ENCODE measurements around the gene NOL4L. TPM values are rescaled to one million over a fixed set of nuclear protein-coding genes. Genes with fewer than 3 reads are reported as not detected.

The NOL4L gene
- total RNA-seq, 1 experiment from 2014 or later, result 31.7 TPM

DNA sequence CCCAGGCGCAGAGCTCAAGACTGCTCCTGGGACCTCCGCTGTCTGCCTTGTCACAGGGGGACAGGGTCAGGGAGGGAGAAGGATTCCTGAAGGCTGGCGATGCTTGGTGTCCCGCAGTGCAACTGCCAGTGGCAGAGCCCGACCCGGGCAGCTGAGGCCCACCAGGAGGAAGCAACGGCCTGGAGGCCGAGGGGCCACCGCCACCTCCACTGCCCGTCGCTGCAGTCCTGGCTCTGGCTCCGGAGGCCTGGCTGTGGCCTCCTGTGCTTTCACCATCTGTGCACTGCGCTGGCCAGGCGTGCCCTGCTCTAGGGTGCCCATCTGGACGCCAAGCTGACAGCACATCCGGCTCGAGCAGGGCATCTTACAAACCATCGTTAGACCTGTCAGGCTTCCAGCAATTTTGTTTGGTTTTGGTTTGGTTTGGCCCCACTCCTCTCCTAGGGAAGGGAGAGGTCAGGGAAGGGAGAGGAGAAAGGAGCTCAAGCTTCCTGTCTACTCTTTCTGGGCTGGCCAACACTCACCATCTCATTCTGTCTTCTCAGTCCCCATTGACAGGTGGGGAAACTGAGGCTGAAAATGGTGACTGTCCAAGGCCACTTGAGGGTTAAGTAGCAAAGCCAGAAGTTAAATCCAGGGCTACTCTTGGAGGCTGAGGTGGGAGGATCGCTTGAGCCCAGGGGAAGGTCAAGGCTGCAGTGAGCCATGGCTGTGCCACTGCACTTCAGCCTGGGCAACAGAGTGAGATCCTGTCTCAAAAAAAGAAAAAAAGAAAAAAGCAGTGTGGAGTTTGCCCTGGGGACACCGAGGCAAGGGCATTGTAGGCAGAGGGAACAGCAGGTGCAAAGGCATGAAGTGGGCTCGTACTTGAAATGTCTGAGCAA is 37.7 kb upstream of the NOL4L start:
- no peak overlapping the region for H4K8ac ChIP-seq (replicated peaks; ENCODE audit: insufficient read length, low read depth, low read length)
- no peaks in the 10 kb centered on the region for H3K23me2 ChIP-seq (ENCODE audit: insufficient read length, low read depth, low read length, poor library complexity, severe bottlenecking)
- no CpG with 5 or more reads among the region's 21 CpGs for WGBS (ENCODE audit: extremely low coverage, insufficient read length, low lambda C conversion rate)
- DNase-seq, result no peak
- no peaks in the 10 kb centered on the region for H3K79me2 ChIP-seq (ENCODE audit: insufficient read depth, low read length)
- no peak overlapping the region for H2BK12ac ChIP-seq (ENCODE audit: insufficient read length, low read depth, low read length)
- no peaks in the 10 kb centered on the region for H3K79me1 ChIP-seq (ENCODE audit: insufficient read depth, low read depth, low read length, poor library complexity, severe bottlenecking)
- no peak overlapping the region for H2BK15ac ChIP-seq (ENCODE audit: low read depth, low read length)
- no peaks in the 10 kb centered on the region for H3K27me3 ChIP-seq (ENCODE audit: insufficient read depth, low read length)
- no peak overlapping the region for H3K9ac ChIP-seq (ENCODE audit: extremely low read depth, insufficient read length, low read length)
- H3K4me3 Mint-ChIP-seq, result no peak overlapping the region
- no peak for TF ChIP-seq CTCF (conservative IDR thresholded peaks at IDR 0.05)
- peaks cover 17 to 39% of the 10 kb centered on the region in 2 experiments for H3K4me1 Mint-ChIP-seq
- no peak overlapping the region for H2BK20ac ChIP-seq (ENCODE audit: low read depth, low read length, poor library complexity, severe bottlenecking)
- no peaks in the 10 kb centered on the region; a peak in 2 of 5 replicates for H3K9me3 Mint-ChIP-seq
- no peak overlapping the region for H4K91ac ChIP-seq (ENCODE audit: insufficient read length, low read depth, low read length)
- H3K14ac ChIP-seq (ENCODE audit: insufficient read depth, low read length), result no peak overlapping the region; the same call in 1 of the 2 replicates
- no peak overlapping the region for H3K4ac ChIP-seq (ENCODE audit: low read depth, low read length)
- no peak overlapping the region for H3T11ph ChIP-seq (ENCODE audit: low read length)
- H3K27ac ChIP-seq (ENCODE audit: insufficient read length, low read depth, low read length), result no peak overlapping the region
- no peak overlapping the region for H4K5ac ChIP-seq (ENCODE audit: insufficient read length, low read depth, low read length)
- H3K56ac ChIP-seq (ENCODE audit: insufficient read length, low read depth, low read length), result no peak overlapping the region
- H2AFZ ChIP-seq (ENCODE audit: low read length), result no peak overlapping the region
- no peak overlapping the region for H2AK5ac ChIP-seq (ENCODE audit: insufficient read length, low read length)
- no peak overlapping the region for H2BK120ac ChIP-seq (ENCODE audit: low read depth, low read length, poor library complexity, severe bottlenecking)
- no peaks in the 10 kb centered on the region for H3K4me1 ChIP-seq (ENCODE audit: insufficient read depth, low read length)
- no peaks in the 10 kb centered on the region for H3K9me3 ChIP-seq (ENCODE audit: control insufficient read depth, low read depth, low read length)
- no peaks in the 10 kb centered on the region for H4K20me1 ChIP-seq (ENCODE audit: control insufficient read depth, insufficient read depth, insufficient read length)
- H3K18ac ChIP-seq (ENCODE audit: insufficient read length, low read depth, low read length), result no peak overlapping the region
- no peak overlapping the region for H3K4me2 ChIP-seq (ENCODE audit: insufficient read depth, insufficient read length, low read length)
- no peak overlapping the region for H3K23ac ChIP-seq (ENCODE audit: insufficient read length, low read depth, low read length)
- H3K27me3 Mint-ChIP-seq (ENCODE audit: low read depth), result peaks cover 17% of the 10 kb centered on the region
- H2BK5ac ChIP-seq (ENCODE audit: insufficient read length, low read length), result no peak overlapping the region
- peak overlapping the region in 1 of 3 experiments; percentile 56; a peak in 2 of 7 replicates for H3K27ac Mint-ChIP-seq
- no peaks in the 10 kb centered on the region; a peak in 1 of 7 replicates for H3K36me3 Mint-ChIP-seq (ENCODE audit: insufficient read depth in 1 of 3, low read depth in 3 of 3)
